NCI-H2107 treated with DMSO at 0.1 percent for 48 hours (cell line): Measurements from ENCODE around the gene AKR1D1.
"Not testable (repeated sequence)": the region's sequence is repeated elsewhere in the genome, so short reads cannot be mapped to it uniquely, and the experiment has no call there.

Source experiments
- DNase-seq: peaks from one replicate; lab custom pipeline; 2025; ENCODE audit not compliant: unreplicated experiment; lab: John Stamatoyannopoulos, UW

AKR1D1 gene

GRCh38 chr7:138072726-138073125 is 3.5 kb upstream of the AKR1D1 start:
- DNase-seq, result no peak

- no peak for DNase-seq
These were observed 2.1 kb upstream of the AKR1D1 start for GRCh38 chr7:138074121-138074520.

GRCh38 chr7:138074540-138074939 is 1.7 kb upstream of the AKR1D1 start:
- DNase-seq, result no peak

- DNase-seq, result no peak
These were observed 909 bp upstream of the AKR1D1 start for GRCh38 chr7:138075350-138075749.

GRCh38 chr7:138075786-138076185 is 473 bp upstream of the AKR1D1 start:
- not testable (repeated sequence) for DNase-seq

GRCh38 chr7:138077809-138078208 is 1.6 kb downstream of the AKR1D1 start:
- DNase-seq, result no peak

GRCh38 chr7:138079137-138079536 is 2.9 kb downstream of the AKR1D1 start:
- no peak for DNase-seq

GRCh38 chr7:138081868-138082267 is 5.6 kb downstream of the AKR1D1 start:
- no peak for DNase-seq

GRCh38 chr7:138083859-138084258 is 7.6 kb downstream of the AKR1D1 start:
- no peak for DNase-seq

- DNase-seq, result no peak
These were observed 10.5 kb downstream of the AKR1D1 start for GRCh38 chr7:138086563-138087270.

- no peak for DNase-seq
These were observed 13.0 kb downstream of the AKR1D1 start for GRCh38 chr7:138089080-138089901.

GRCh38 chr7:138091032-138091431 is 14.8 kb downstream of the AKR1D1 start:
- no peak for DNase-seq

GRCh38 chr7:138091840-138092239 is 15.6 kb downstream of the AKR1D1 start:
- not testable (repeated sequence) for DNase-seq

GRCh38 chr7:138092486-138093028 is 16.3 kb downstream of the AKR1D1 start:
- no peak for DNase-seq

GRCh38 chr7:138095972-138096935 is 20.0 kb downstream of the AKR1D1 start:
- DNase-seq, result no peak

- DNase-seq, result no peak
These were observed 20.9 kb downstream of the AKR1D1 start for GRCh38 chr7:138097064-138097741.

- DNase-seq, result no peak
These were observed 23.6 kb downstream of the AKR1D1 start for GRCh38 chr7:138099813-138100212.

GRCh38 chr7:138105221-138105620 is 29.0 kb downstream of the AKR1D1 start:
- DNase-seq, result no peak

GRCh38 chr7:138115047-138115446 is 38.8 kb downstream of the AKR1D1 start:
- DNase-seq, result no peak

GRCh38 chr7:138116141-138116540 is 39.9 kb downstream of the AKR1D1 start:
- no peak for DNase-seq
